Measurements from ENCODE around the gene OR7G2.

- TF ChIP-seq CTCF (IDR thresholded peaks at IDR 0.05): no peak
- TF ChIP-seq POLR2A (IDR thresholded peaks at IDR 0.05): no peak
Measured at GRCh38 chr19:9065457-9066014, 41.7 kb downstream of the OR7G2 start.

Data from uterus (tissue), 2 donors.